H1 (cell line): ENCODE measurements around the gene G3BP1.

ENCODE experiments used
- BRCA1 ChIP-seq: IDR thresholded peaks from 2 replicates; pipeline ENCODE4 v1.6.1; 2012; ENCODE audit warnings: low read depth, low read length, improper control_type of control experiment
- CEBPB ChIP-seq: IDR thresholded peaks from 2 replicates; pipeline ENCODE4 v1.6.1; 2012; ENCODE audit warnings: low read depth, low read length
- CREB1 ChIP-seq: IDR thresholded peaks from 2 replicates; pipeline ENCODE4 v1.6.1; 2012; ENCODE audit warnings: inconsistent platforms
- EZH2 ChIP-seq: fragments of 200-600 bp; sonication (generic); IDR thresholded peaks from 2 replicates; pipeline ENCODE4 v1.7.1; 2012; ENCODE audit warnings: low read depth, mild to moderate bottlenecking, moderate library complexity, low read length, inconsistent platforms; ENCODE audit not compliant: severe bottlenecking
- MAFK ChIP-seq: IDR thresholded peaks from 2 replicates; pipeline ENCODE4 v1.6.1; 2012; ENCODE audit warnings: low read depth, mild to moderate bottlenecking, improper control_type of control experiment, low read length
- POLR2AphosphoS5 ChIP-seq: IDR thresholded peaks from 2 replicates; pipeline ENCODE4 v1.6.1; 2011; ENCODE audit warnings: low read depth, low read length
- RAD21 ChIP-seq, 2 experiments: IDR thresholded peaks in 1 of 2; conservative IDR thresholded peaks in 1 of 2; 2 replicates each; pipeline ENCODE4 v1.6.1; 2011; ENCODE audit warnings: low read depth in 2 of 2, low read length in 2 of 2, improper control_type of control experiment in 1 of 2, inconsistent platforms in 1 of 2, mild to moderate bottlenecking in 1 of 2, moderate library complexity in 1 of 2
- RBBP5 ChIP-seq: IDR thresholded peaks from 2 replicates; pipeline ENCODE4 v1.7.1; 2012; ENCODE audit warnings: low read depth, mild to moderate bottlenecking, inconsistent platforms, low read length, moderate library complexity, borderline replicate concordance
- RFX5 ChIP-seq: IDR thresholded peaks from 2 replicates; pipeline ENCODE4 v1.6.1; 2011; ENCODE audit warnings: low read depth, low read length, improper control_type of control experiment, borderline replicate concordance
- SRF ChIP-seq: IDR thresholded peaks from 2 replicates; pipeline ENCODE4 v1.6.1; 2011; ENCODE audit warnings: mild to moderate bottlenecking, low read depth, low read length, moderate library complexity
- TAF1 ChIP-seq: IDR thresholded peaks from 2 replicates; pipeline ENCODE4 v1.6.1; 2011; ENCODE audit warnings: mild to moderate bottlenecking, low read depth, low read length
- TAF7 ChIP-seq: optimal IDR thresholded peaks from 2 replicates; pipeline ENCODE3; 2011; ENCODE audit warnings: low read depth, mild to moderate bottlenecking, inconsistent platforms, low read length, moderate library complexity, borderline replicate concordance
- TF ChIP-seq, protein P1 (sequence below), 3 experiments: IDR thresholded peaks; 1 replicate in 2 of 3; 2 replicates in 1 of 3; pipeline versions ENCODE4 v1.5.1 to v1.6.1; 2011; ENCODE audit warnings: low read length in 3 of 3, mild to moderate bottlenecking in 3 of 3, inconsistent platforms in 2 of 3, low read depth in 1 of 3, moderate library complexity in 1 of 3; ENCODE audit not compliant: insufficient read depth in 1 of 3; ENCODE audit errors: control extremely low read depth in 1 of 3
- TF ChIP-seq, protein P2 (sequence below): IDR thresholded peaks from 2 replicates; pipeline ENCODE4 v1.6.1; 2011; ENCODE audit warnings: low read length, improper control_type of control experiment

DNA sequence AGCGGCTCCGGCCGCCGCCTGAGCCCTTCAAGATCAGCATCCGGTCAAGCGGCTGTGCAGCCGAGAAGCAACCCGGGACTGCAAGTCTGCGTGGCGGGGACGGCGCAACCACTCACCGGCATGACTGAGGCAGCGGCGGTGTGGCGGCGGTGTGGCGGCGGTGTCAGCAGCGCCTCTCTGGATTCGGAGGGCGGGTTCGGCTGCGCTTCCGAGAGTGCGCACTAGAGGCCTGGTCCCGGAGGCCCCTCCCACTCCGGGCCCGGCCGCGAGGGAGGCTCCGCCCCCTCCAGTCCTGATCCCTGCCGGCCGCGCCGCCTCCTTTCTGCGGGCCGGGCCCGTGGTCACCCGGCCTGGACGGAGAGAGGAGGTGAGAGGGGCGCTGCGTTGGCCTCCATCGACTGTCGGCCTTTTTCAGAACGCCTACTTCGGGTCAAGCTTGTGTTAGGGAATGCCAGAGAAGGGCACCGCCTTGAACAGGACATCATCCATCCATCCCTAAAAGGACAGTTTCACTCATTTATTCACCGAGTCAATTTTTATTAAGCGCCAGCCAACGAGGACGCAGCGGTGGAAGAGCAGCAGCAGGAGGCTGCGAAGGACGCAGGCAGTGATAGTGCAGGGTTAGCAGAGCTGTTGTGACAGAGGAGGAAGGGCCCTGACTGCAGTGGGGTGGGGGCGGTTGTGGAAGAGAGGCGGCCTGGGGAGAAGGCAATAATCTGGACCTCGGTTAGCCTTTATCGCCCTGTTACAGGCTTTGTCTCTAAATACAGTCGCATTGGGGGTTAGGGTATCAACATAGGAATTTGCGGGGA lies 13.1 kb upstream of the G3BP1 start, which contains the start of gene ATOX1:
- TF ChIP-seq POLR2AphosphoS5 (peak; percentile 84), TAF7 (peak; percentile 43), SRF (no peak), RAD21 (IDR thresholded peaks at IDR 0.05 in 1 of 2, conservative IDR thresholded peaks at IDR 0.05 in 1 of 2; ENCODE audit: low read depth in 2 of 2, low read length in 2 of 2) (no peak), CEBPB (no peak), TAF1 (peak; percentile 82; the same call in 1 of the 2 replicates), CREB1 (0 out of 2 replicates have a peak, but pooled peaks have one; percentile 47), RFX5 (no peak), RBBP5 (peak; percentile 58; the same call in 1 of the 2 replicates), MAFK (no peak), EZH2 (no peak), BRCA1 (no peak)
- TF ChIP-seq, protein P1, sequence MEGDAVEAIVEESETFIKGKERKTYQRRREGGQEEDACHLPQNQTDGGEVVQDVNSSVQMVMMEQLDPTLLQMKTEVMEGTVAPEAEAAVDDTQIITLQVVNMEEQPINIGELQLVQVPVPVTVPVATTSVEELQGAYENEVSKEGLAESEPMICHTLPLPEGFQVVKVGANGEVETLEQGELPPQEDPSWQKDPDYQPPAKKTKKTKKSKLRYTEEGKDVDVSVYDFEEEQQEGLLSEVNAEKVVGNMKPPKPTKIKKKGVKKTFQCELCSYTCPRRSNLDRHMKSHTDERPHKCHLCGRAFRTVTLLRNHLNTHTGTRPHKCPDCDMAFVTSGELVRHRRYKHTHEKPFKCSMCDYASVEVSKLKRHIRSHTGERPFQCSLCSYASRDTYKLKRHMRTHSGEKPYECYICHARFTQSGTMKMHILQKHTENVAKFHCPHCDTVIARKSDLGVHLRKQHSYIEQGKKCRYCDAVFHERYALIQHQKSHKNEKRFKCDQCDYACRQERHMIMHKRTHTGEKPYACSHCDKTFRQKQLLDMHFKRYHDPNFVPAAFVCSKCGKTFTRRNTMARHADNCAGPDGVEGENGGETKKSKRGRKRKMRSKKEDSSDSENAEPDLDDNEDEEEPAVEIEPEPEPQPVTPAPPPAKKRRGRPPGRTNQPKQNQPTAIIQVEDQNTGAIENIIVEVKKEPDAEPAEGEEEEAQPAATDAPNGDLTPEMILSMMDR (IDR thresholded peaks at IDR 0.05; ENCODE audit: control extremely low read depth in 1 of 3, insufficient read depth in 1 of 3, low read depth in 1 of 3, low read length in 3 of 3): no peak
- TF ChIP-seq, protein P2, sequence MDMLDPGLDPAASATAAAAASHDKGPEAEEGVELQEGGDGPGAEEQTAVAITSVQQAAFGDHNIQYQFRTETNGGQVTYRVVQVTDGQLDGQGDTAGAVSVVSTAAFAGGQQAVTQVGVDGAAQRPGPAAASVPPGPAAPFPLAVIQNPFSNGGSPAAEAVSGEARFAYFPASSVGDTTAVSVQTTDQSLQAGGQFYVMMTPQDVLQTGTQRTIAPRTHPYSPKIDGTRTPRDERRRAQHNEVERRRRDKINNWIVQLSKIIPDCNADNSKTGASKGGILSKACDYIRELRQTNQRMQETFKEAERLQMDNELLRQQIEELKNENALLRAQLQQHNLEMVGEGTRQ: no peak
